Mucosa of descending colon (tissue), 3 donors: Measurements from ENCODE around the gene MAPK7. TPM values are rescaled to one million over a fixed set of nuclear protein-coding genes. Genes with fewer than 3 reads are reported as not detected.
A peak's percentile ranks its signal among the peaks of the same experiment; 100 is the strongest.

Experiments
- ATAC-seq: fragments of 200-7000 bp; cut with Tn5 transposase; one replicate; pipeline ENCODE4 v1.9.1; 2020; ENCODE audit warnings: mild to moderate bottlenecking, moderate library complexity
- DNase-seq, 3 donors: peaks; one replicate each; pipeline ENCODE4 v3.0.0-alpha.2; 2020
- H3K36me3 ChIP-seq: fragments of 200-600 bp; one replicate; pipeline ENCODE4 v1.8.0; 2021; ENCODE audit warnings: low read depth, mild to moderate bottlenecking
- H3K4me1 ChIP-seq: fragments of 200-600 bp; one replicate; pipeline ENCODE4 v1.8.0; 2021; ENCODE audit warnings: low read depth, mild to moderate bottlenecking
- H3K4me3 ChIP-seq: fragments of 200-600 bp; one replicate; pipeline ENCODE4 v1.8.0; 2021; ENCODE audit warnings: mild to moderate bottlenecking
- H3K9me3 ChIP-seq: fragments of 200-600 bp; one replicate; pipeline ENCODE4 v1.8.0; 2021; ENCODE audit warnings: mild to moderate bottlenecking
- CTCF ChIP-seq: fragments of 200-600 bp; IDR thresholded peaks from one replicate; pipeline ENCODE4 v1.8.0; 2022; ENCODE audit warnings: antibody characterized with exemption, mild to moderate bottlenecking
- intact Hi-C, 2 donors: fragments of 100-400 bp; cut with DNase I in 1 of 2; cut with micrococcal nuclease in 1 of 2; formaldehyde crosslinking; loops; one replicate each; pipeline versions ENCODE4 v1.11.0 to v1.11.1; 2022; cut with DNase I, micrococcal nuclease
- microRNA-seq: library from miRNA; unstranded; fragments of <30 nt; microRNA quantifications from one replicate; pipeline ENCODE4, GENCODE V29; 2019
- total RNA-seq, 3 donors: library from RNA; stranded (reverse); fragmentation: NEBNext Ultra II Directional in 2 of 3; extraction: Animal tissue kit (Norgen Biotek cat#: 25700) in 2 of 3; gene quantifications; one replicate each; pipeline versions ENCODE4 v1.2.1 to v1.2.4, GENCODE V29; 2021 to 2023
- donor health status: DM: no; HTN: no; CAD: no; lungs with moderate emphysema.
- donor health status: DM: no; HTN: no; CAD: no.
- donor health status: DM: no; HTN: yes; CAD: no.

Gene MAPK7
- total RNA-seq, 3 donors from 2014 or later, result 36.9 to 48.6 (median 47.5) TPM

- Histone ChIP-seq H3K4me1 (no peaks in the 10 kb centered on the region), H3K36me3 (no peaks in the 10 kb centered on the region), H3K9me3 (no peaks in the 10 kb centered on the region), H3K4me3 (no peak overlapping the region)
- intact Hi-C loops, result no loop called here
- ATAC-seq (no peak), DNase-seq (no peak)
- TF ChIP-seq CTCF, result no peak
Observed at GRCh38 chr17:19431691-19432090, 53.4 kb downstream of the MAPK7 start.

Small RNA genes lying within 50 kb of the gene (microRNA-seq; reads per million reads assigned to microRNA genes)
- gene MIR1180, result 199 reads per million, percentile 69 among the genes with 10 or more reads in this experiment

Other genes with a start within 250 kb of the MAPK7 start
- gene EPN2, start 141.1 kb upstream of the MAPK7 start, total RNA-seq, result 10 to 100 TPM; 32.6 to 75.8 (median 45.0) TPM
- 10 to 100 TPM in 2 of 3 donors, 1 to 10 TPM in 1; 5.1 to 11.8 (median 10.7) TPM for gene B9D1, start 15.8 kb upstream of the MAPK7 start, total RNA-seq
- 100 to 1,000 TPM in 1 of 3 donors, 10 to 100 TPM in 2; 19.0 to 127 (median 44.2) TPM for gene MFAP4, start 8.7 kb downstream of the MAPK7 start, total RNA-seq
- gene RNF112, start 32.7 kb downstream of the MAPK7 start, total RNA-seq, result 10 to 100 TPM in 1 of 3 donors, 1 to 10 TPM in 2; 2.4 to 13.4 (median 3.4) TPM
- gene SLC47A1, start 155.4 kb downstream of the MAPK7 start, total RNA-seq, result 1 to 10 TPM; 1.0 to 2.9 (median 2.3) TPM